Measurements from ENCODE around the gene ITPR2.
"Not testable (repeated sequence)": the region's sequence is repeated elsewhere in the genome, so short reads cannot be mapped to it uniquely, and the experiment has no call there.

ITPR2 gene

DNA sequence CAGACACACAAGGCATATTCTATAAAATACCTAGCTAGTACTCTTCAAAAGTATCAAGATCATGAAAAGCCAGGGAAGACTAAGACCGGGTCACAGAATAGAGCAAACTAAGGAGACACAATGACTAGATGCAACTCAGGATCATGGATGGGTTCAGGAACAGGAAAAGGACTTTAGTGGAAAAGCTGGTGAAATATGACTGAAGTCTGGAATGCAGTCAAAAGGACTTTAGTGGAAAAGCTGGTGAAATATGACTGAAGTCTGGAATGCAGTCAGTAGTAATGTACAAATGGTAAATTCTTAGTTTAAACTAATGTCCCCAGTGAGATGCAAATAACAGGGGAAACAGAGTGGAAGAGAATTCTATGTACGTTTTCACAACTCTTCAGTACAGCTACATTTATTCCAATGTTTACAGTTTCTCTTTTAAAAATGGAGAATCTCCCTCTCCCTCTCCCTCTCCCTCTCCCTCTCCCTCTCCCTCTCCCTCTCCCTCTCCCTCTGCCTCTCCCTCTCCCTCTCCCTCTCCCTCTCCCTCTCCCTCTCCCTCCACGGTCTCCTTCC is 49.1 kb downstream of the ITPR2 start:
- DNase-seq, result not testable (repeated sequence)

DNA sequence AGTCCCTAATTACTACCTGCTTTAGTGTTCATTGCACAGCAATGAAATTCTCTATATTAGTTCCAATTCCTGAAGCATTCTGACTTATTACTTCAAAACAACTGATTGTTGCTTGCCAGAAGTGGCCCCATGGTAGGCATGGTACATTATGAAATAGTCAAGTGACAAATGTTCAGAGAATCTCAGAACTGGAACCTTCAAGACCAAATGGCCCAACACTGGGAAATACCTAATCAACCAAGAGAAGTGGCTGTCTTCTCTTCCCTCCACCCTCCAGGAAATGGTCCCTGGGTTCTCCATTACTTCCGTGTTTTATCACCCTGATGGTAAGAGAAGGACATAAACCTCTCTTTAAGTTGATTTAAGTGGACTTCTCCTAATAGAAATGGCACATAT is 49.9 kb downstream of the ITPR2 start:
- no peak for DNase-seq

DNA sequence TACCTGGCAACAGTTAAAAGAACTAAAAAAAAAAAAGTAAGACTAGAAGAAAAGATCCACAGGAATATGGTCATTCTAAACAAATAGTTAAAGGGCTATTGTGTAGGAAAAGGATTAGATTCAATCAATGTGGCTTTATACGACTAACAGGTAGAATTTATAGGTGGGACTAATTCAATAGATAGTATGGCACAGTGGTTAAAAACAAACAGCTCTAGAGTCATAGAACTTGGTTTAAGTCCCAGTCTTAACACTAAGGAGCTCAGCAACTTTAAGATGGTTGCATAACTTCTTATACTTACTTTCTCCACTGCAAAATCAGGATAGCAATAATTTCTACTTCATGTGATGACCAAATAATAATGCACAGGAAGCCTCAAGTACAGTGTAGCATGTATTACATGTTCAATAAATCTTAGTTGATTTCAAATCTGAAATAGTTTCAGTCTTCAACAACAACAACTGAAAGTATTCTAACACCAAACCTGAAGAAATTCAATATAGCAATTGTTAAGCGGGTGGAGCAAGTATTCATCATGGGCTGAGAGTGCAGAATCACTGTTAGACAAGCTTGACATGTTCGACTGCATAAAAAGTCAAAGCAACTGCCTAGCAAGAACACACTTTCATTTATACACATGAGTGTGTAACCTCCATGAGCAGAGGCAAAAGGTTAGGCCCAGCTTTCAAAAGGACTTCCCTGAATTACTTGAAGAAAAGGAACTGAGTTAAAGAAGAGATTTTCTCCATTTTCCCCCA is 50.4 kb downstream of the ITPR2 start:
- DNase-seq, result no peak

DNA sequence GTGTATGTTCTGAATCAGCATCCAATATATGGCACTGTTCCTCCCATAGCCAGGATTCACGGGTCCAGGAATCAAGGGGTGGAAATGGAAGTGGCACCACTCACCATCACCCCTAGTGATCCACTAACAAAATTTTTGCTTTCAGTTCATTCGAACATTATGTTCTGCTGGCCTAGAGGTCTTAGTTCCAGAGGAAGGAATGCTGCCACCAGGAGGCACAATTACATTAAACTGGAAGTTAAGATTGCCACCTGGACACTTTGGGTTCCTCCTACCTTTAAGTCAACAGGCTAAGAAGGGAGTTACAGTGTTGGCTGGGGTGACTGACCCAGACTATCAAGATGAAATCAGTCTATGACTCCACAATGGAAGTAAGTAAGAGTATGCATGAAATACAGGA is 52.3 kb downstream of the ITPR2 start:
- DNase-seq, result not testable (repeated sequence)

DNA sequence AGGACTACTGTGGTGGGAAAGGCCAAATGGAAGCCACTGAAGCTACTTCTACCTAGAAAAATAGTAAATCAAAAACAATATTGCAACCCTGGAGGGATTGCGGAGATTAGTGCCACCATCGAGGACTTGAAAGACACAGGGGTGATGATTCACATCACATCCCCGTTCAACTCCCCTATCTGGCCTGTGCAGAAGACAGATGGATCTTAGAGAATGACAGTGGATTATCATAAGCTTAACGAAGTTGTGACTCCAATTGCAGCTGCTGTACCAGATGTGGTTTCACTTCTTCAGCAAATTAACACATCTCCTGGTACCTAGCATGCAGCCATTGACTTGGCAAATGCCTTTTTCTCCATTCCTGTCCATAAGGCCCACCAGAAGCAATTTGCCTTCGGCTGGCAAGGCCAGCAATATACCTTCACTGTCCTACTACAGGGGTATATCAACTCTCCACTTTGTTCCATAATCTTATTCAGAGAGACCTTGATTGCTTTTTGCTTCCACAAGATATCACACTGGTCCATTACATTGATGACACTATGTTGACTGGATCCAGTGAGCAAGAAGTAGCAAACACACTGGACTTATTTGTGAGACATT is 54.7 kb downstream of the ITPR2 start:
- DNase-seq, result not testable (repeated sequence)

DNA sequence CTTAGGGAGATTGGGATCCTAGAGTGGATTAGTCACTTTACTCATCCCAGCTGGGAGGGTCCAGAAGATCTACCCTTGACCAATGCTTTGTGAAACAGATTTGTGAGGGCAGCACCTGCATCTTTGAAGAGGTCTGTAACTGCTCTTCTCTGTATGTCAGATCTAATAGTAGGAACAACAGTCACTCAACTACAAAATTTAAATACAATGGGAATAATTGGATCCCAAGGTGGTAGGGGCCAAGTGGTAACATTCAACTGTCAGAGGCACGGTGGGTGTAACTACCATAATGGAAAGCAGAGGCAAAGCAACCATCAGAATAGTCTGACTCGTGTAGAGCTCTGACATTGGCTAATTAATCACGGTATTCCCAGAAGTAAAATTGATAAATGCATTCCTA is 55.8 kb downstream of the ITPR2 start:
- DNase-seq, result no peak

DNA sequence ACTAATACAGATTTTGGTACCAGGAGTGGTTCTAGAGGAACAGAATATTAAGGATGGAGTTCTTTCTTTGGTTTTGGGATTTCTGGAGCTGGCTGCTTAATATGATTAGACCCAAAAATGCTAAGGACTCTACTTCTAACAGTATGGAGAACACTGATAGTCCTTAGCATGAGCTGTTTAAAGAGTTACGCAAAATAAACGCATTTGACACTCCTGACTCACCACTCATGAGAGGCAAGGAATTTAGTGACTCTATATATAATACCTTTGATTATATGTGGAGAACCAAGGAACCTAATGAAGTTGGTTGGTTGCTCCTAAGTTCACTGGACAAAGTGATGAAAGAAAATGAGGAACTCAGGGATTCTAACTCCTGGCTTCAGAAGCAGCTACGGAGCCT is 57.0 kb downstream of the ITPR2 start:
- DNase-seq, result not testable (repeated sequence)

DNA sequence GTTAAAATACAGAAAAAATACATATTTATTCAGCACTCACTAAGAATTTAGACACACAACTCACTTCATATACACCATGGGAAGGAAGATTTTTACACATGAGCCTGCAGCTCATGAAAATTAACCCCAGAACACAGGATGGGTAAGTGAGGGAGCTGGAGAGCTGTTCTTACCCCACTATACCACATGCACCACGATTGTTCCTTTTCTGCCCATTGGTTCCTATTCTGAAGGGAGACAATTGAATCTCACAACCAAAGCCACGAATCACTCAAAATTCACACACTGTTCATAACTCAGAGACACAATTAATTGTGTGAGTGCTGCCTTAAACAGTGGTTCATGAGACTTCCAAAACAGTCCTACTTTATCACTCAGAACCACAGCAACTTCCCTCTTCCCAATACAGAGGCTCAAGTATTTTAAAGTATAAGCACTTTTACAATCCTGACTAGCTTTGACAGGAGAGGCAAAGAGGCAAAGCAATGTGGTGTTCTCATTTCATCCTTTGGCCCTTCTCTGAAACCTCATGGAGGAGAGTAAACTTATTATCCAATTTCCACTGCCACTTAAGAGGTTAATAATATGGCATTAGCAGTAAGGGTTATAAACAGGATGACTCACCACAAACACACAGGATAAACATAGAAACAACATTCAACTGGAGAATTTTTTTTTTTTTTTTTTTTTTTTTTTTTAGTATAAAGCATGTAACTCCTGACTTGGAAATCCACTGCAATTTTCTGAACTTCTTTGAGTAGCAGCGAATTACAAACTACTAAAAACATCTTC is 59.5 kb downstream of the ITPR2 start:
- DNase-seq, result peak; percentile 47

DNA sequence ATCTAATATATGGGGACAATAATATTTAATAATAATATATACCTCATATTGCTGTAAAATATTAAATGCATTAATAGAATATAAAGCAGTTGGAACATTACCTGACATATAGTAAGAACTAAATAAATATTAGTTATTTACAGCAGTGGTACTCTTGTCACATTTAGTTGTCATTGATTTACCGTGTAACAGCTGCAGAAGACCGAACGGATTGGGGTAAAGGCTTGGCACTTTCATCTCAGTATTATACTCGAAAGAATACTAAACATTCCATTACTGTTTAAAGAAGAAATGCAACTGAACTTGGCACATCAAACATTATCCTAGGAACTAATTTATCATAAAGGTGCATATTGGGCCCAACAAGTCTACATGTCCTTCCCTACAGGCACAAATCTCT is 61.1 kb downstream of the ITPR2 start:
- no peak for DNase-seq

DNA sequence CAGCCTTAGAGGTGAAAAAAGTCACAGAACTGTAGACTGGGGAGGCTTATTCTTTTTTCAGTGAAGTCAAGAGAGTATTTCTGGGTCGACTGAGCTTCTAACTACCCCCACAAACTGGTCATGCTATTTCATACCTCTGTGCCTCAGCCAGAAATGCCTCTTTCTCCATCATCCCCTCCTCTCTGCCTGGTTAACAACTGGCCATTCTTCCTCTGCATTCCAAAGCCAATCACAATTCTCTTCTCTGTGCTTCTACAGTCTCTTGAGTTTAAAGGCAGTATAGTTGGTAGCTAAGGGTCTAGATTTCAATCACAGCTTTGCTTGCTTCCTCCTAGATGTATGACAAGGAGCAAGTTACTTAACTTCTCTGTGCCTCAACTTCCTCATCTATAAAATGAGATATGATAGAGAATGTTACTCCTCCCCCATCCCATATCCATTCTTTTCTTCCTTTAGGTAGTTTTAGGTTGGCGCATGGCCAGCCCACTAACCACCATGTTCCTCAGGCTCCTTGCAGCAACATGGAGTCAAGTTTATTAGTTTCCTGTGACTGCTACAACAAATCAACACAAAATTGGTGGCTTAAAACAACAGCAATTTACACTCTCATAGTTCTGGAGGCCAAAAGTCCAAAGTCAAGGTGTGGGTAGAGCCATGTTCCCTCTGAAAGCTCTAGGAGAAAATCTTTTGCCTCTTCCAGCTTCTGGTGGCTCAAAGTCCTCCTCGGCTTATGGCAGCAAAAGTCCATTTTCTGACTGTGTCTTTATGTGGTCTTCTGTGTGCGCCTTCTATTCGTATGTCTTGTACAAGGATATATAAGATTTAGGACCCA is 62.5 kb downstream of the ITPR2 start:
- DNase-seq, result no peak

DNA sequence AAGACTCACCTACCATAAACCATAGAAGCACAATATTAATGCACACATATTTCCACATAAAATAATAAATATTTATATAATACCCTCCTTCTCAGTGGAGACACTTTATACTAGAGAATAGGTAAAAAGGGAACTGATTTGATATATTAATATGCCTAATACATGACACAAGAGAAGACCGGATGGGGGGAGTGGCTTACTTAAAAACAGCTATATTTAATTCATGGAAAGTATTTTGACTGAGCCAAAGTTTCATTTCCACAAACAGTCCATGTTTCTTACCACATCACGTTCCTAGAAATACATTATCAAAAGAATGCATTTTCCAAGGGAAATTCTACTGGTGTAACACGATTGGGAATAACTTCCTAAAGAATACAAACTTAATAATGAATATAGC is 63.4 kb downstream of the ITPR2 start:
- DNase-seq, result no peak

DNA sequence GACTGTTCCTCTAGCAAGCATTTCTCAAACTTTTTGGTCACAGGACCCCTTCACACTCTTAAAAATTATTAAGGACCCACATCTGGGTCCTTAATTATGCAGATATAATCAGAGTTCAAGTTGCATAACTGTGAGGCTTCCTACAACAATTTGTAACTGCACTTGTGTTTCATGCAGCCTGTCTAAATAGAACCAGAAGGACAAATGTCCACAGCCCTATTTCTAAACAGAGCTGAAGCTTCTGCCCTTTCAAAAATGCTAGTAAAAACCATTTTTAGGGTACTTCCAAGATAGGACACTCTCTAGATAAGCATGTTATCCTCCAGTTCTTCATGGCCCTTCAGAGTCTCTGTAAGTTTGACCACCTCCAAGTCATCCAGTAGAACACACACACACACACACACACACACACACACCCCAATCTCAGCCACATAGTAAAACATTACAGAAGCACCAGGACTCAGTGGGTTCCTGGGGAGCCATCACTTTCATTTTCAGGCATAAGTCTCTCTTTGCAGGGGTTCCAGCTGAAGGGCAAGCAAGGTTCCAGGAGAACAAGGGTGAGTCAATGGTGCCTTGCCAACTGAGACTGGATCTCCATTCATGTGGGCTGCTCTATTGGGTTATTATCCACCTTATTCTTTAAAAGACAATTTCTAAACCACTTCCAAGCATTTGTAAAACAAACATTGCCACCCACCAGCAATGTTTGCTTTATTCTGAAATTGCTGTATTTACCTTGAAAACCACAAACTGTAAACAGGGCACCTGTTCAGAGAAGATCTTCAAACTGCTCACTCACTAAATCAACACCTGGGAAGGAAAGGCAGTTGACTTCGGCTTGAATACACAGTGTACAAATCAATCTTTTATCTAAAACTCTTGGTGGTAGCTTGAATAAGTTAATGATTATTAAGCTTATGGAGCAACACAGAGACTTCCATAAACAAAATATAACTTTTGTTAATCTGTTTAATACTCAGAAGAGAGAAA is 64.1 kb downstream of the ITPR2 start:
- no peak for DNase-seq

DNA sequence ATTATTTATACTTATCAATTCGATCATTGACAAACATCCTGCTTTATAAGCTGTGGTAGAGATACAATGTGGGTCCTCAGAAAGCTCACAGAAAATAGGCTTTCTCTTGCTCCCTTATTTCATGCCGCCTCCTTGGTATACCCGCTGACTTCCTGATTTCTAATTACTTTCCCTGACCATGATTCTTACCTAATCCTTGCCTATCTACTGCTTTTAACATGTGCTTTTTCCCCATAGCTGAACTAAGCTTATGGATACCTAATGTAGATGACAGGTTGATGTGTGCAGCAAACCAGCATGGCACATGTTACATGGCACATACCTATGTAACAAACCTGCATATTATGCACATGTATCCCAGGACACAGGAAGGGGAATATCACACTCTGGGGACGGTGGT is 65.1 kb downstream of the ITPR2 start:
- DNase-seq, result no peak

DNA sequence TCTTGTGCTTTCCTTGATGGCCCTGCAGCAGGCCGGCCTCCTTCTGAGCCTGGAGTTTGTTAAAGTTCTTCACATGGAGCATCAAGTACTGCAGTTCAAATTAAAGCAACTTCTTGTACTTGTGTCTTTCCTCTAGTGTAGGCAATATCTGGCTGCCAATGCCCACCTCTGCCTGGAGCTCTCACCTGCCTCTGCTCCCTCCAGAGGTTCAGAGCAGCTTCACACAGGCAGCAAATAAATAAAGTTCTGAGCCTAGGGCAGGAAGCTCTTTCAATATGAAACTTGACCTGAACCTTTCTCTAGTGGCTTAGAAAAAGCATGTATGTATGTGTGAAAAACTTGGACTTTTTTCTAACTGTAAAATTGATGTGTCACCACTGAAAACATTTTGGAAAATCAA is 65.9 kb downstream of the ITPR2 start:
- DNase-seq, result no peak

DNA sequence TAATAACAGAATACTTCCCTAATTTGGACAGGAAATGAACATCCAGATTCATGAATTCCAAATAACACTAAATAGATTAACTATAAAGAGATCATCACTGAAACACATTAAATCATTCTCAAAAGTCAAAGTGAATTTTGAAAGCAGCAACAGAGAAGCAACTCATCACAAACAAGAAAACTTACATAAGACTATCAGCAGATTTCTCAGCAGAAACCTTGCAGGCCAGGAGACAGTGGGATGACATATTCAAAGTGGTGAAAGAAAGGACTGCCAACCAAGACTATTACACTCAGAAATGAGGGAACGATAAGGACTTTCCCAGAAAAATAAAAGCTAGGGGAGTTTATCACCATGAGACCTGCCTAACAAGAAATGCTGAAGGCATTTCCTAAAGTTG is 70.8 kb downstream of the ITPR2 start:
- DNase-seq, result no peak

DNA sequence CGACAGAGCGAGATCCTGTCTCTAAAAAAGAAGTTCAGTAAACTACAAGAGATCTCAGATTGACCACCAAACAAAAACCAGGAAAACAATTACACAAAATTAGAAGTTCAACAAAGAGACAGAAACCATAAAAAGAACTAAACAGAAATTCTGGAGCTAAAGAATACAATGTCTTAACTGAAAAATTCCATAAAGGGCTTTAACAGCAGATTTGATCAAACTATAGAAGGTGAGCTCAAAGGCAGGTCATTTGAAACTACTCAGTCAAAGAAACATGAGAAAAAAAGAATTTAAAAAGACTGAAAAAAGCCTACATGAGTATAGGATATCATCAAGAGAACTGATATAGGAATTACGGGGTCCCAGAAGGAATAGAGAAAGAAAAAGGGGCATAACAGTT is 71.2 kb downstream of the ITPR2 start:
- no peak for DNase-seq

DNA sequence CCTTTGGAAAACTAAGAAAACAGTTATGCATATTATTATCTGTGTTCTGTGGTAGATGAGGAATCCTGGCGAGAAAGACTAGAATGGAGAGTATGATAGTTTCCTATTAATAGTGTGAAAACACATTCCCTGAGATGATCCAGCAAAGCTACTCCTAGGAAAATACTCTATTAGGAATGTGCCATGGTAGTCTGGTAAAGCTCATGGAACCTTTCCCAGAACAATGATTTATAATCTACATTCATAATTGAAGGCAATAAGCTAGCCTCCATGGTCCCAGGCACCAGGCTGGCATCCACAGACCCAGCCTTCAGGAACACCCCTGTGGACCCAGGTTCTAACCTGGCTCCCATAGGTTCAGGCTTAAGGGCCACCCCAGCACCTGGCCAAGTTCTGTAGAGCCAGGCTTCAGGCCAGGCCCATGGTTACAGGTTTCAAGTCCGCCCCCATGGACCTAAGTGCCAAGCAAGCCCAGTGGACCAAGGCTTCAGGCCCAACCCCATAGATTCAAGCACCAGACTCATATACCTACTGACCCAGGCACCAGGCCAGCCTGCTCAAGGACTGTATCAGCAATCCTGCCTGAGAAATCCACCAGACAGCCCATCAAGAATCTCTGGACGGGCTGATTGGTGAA is 72.2 kb downstream of the ITPR2 start:
- DNase-seq, result no peak

DNA sequence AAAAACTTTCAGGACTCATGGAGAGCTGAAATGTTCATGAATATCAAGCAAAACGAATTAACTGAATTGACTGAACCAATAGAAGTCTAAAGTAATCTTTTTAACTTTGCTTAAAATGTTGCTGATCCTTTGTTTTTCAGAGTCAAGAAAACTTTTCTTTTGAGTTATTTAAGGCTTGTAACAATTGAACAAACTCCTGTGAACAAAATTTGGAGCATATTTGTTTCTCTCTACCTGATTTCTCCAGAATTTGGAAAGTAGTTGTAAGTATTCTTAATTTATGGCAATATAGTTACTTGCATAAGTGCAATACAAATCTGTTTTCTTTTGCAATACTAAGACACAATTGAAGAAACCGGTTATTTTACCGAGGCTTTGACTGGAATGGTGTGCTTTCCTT is 77.6 kb downstream of the ITPR2 start:
- not testable (repeated sequence) for DNase-seq

DNA sequence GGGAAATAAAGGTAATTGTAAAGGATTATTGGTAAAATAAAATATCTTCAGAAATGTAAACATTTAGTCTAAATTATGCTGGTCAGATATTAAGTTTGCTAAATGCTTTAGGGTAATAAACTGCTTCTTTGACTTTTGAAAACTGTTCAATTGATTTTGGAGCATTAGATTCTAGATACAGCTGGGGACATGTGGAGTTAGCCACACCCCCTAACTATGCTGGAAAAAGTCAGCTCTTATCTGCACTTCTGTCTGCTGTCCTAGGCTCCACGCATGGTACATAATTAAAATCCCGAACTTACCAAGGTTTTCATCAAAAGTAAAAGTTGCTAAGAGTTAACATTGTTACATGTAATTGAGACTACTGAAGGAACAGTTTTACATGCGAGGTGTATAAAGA is 78.8 kb downstream of the ITPR2 start:
- DNase-seq, result no peak

DNA sequence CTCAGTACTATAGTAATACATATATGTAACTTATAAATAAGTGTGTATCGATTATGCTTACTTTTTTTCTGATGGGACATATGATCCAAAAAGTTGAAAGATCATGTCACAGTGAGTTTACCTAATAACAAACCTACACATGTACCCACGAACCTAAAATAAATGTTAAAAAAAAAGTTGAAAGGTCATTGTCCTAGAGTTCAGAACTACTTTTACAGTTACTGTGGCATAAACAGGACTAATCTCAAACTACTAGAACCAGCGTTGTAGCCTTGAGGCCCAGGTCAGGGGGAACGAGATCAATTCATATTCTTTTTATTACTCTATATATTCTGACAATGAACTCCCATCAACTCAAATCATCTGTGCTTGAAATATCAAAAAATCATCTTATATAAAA is 81.8 kb downstream of the ITPR2 start:
- no peak for DNase-seq

All from NCI-H1417 treated with DMSO at 0.1 percent for 48 hours (cell line).